ENCODE measurements around the gene ZNF275. TPM values are rescaled to one million over a fixed set of nuclear protein-coding genes. Genes with fewer than 3 reads are reported as not detected.

The ZNF275 gene
- total and polyA plus RNA-seq, 10 of the 15 experiments (the other 5 are each of a cell fraction or from before 2014, with no cell fraction given), result 1.3 to 17.4 (median 6.2) TPM

GRCh38 chrX:153375571-153375970 is 41.6 kb downstream of the ZNF275 start (continued):
- TF ChIP-seq, protein P1, sequence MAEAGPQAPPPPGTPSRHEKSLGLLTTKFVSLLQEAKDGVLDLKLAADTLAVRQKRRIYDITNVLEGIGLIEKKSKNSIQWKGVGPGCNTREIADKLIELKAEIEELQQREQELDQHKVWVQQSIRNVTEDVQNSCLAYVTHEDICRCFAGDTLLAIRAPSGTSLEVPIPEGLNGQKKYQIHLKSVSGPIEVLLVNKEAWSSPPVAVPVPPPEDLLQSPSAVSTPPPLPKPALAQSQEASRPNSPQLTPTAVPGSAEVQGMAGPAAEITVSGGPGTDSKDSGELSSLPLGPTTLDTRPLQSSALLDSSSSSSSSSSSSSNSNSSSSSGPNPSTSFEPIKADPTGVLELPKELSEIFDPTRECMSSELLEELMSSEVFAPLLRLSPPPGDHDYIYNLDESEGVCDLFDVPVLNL (IDR thresholded peaks at IDR 0.05; ENCODE audit: low read depth, low read length), result no peak
- no peak for TF ChIP-seq NRF1 (conservative IDR thresholded peaks at IDR 0.05; ENCODE audit: low read depth, low read length)

DNA sequence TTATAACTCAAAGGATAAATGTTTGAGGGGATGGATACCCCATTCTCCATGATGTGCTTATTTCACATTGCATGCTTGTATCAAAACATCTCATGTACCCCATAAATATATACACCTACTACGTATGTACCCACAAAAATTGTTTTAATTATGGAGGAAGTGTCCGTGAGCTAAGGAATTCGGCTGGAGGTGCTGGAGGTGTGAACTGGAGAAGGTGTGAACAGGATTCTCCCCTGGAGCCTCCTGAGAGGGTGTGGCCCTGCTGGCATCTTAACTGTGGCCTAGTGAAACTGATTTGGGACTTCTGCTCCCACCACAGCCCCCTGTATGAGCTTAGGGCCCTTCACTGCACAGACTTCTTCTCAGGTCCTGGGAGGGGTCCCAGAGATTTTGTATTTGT is 43.8 kb downstream of the ZNF275 start:
- RAD21 ChIA-PET (ENCODE audit: unreplicated experiment), result no interaction called here
- SMC1A ChIA-PET (ENCODE audit: uncharacterized antibody, unreplicated experiment), result no interaction called here
- Histone ChIP-seq H3K79me2 (ENCODE audit: control insufficient read depth, insufficient read depth, low read length) (no peaks in the 10 kb centered on the region), H3K4me2 (ENCODE audit: control insufficient read depth, insufficient read depth) (no peak overlapping the region), H4K20me1 (ENCODE audit: control insufficient read depth, insufficient read depth) (no peaks in the 10 kb centered on the region), H3K36me3 (ENCODE audit: control insufficient read depth in 2 of 2, insufficient read depth in 2 of 2, low read length in 1 of 2) (no peaks in the 10 kb centered on the region), H3K9me3 (replicated peaks; ENCODE audit: control insufficient read depth, insufficient read depth, low read length) (no peaks in the 10 kb centered on the region; the same call in 2 of the 3 replicates), H2AFZ (ENCODE audit: control insufficient read depth, low read depth, low read length) (no peak overlapping the region), H3K27me3 (replicated peaks in 1 of 2; ENCODE audit: control insufficient read depth in 2 of 2, insufficient read depth in 2 of 2, low read length in 1 of 2) (no peaks in the 10 kb centered on the region), H3K4me1 (ENCODE audit: control insufficient read depth, insufficient read depth, low read length) (no peaks in the 10 kb centered on the region), H3K4me3 (no peak overlapping the region), H3K9ac (ENCODE audit: control insufficient read depth, insufficient read depth, low read length) (no peak overlapping the region), H3K27ac (ENCODE audit: control insufficient read depth, insufficient read depth) (no peak overlapping the region)
- no peak for DNase-seq (ENCODE audit: low read depth, low spot score)
- no peak for TF ChIP-seq IKZF1 (conservative IDR thresholded peaks at IDR 0.05)
- no peak for TF ChIP-seq TCF7 (IDR thresholded peaks at IDR 0.05; ENCODE audit: borderline replicate concordance)
- TF ChIP-seq SREBF2 (IDR thresholded peaks at IDR 0.05; ENCODE audit: low read length), result no peak
- no peak for TF ChIP-seq SIX5 (IDR thresholded peaks at IDR 0.05; ENCODE audit: low read depth, low read length, severe bottlenecking)
- TF ChIP-seq PAX5 (IDR thresholded peaks at IDR 0.05; ENCODE audit: borderline replicate concordance, low read depth, low read length), result no peak
- TF ChIP-seq RBBP5 (conservative IDR thresholded peaks at IDR 0.05), result no peak
- TF ChIP-seq SRF (IDR thresholded peaks at IDR 0.05; ENCODE audit: low read depth in 2 of 2, low read length in 2 of 2), result no peak
- TF ChIP-seq BCLAF1 (IDR thresholded peaks at IDR 0.05), result no peak
- TF ChIP-seq BRCA1 (IDR thresholded peaks at IDR 0.05; ENCODE audit: low read depth, low read length), result no peak
- intact Hi-C loops (cut with micrococcal nuclease; ENCODE audit: unreplicated experiment), result no loop called here
- no TSS peak for BruUV-seq (replicated peaks)
- POLR2A ChIA-PET, result no interaction called here
- CTCF ChIA-PET, result no interaction called here
- in situ Hi-C loops (cut with MboI), result no loop called here
- 48% methylated on average over 3 of the region's 3 CpGs for WGBS (ENCODE audit: insufficient coverage, insufficient replicate concordance, low lambda C conversion rate, missing lambda C conversion rate)
- ATAC-seq, result no peak
- no peak for FAIRE-seq
